Stimulated activated naive CD8-positive, alpha-beta T cell treated with anti-CD3 and anti-CD28 coated beads, Interleukin-15, Interleukin-2, amounts not matched to agents 100 ng/mL and 50 ng/mL, for 24 hours (primary cell): ENCODE measurements around the gene LCN9.

ENCODE experiments used
- H3K27ac Mint-ChIP-seq: one replicate; pipeline ENCODE4 v1.8.0; 2021; ENCODE audit warnings: mild to moderate bottlenecking, mixed read lengths
- H3K27me3 Mint-ChIP-seq: one replicate; pipeline ENCODE4 v1.8.0; 2021; ENCODE audit warnings: mixed read lengths
- H3K36me3 Mint-ChIP-seq: one replicate; pipeline ENCODE4 v1.8.0; 2021; ENCODE audit warnings: low read depth, mixed read lengths
- H3K4me1 Mint-ChIP-seq: one replicate; pipeline ENCODE4 v1.8.0; 2021; ENCODE audit warnings: low read depth, mixed read lengths
- H3K4me3 Mint-ChIP-seq: one replicate; pipeline ENCODE4 v1.8.0; 2021; ENCODE audit warnings: mild to moderate bottlenecking, mixed read lengths
- H3K9me3 Mint-ChIP-seq: one replicate; pipeline ENCODE4 v1.8.0; 2021; ENCODE audit warnings: mixed read lengths

The LCN9 gene

GRCh38 chr9:135708164-135708563 is 45.1 kb downstream of the LCN9 start:
- peaks cover 8% of the 10 kb centered on the region for H3K27me3 Mint-ChIP-seq
- H3K9me3 Mint-ChIP-seq = no peaks in the 10 kb centered on the region
- no peak overlapping the region for H3K4me3 Mint-ChIP-seq
- H3K36me3 Mint-ChIP-seq = no peaks in the 10 kb centered on the region
- no peak overlapping the region for H3K27ac Mint-ChIP-seq
- H3K4me1 Mint-ChIP-seq = no peaks in the 10 kb centered on the region

- no peak overlapping the region for H3K4me3 Mint-ChIP-seq
- peaks cover 4% of the 10 kb centered on the region for H3K4me1 Mint-ChIP-seq
- H3K36me3 Mint-ChIP-seq = no peaks in the 10 kb centered on the region
- no peaks in the 10 kb centered on the region for H3K9me3 Mint-ChIP-seq
- H3K27ac Mint-ChIP-seq = no peak overlapping the region
- peaks cover 24% of the 10 kb centered on the region for H3K27me3 Mint-ChIP-seq
Observed at GRCh38 chr9:135711391-135711790, 48.3 kb downstream of the LCN9 start.

- Mint-ChIP-seq H3K36me3 (no peaks in the 10 kb centered on the region), H3K9me3 (no peaks in the 10 kb centered on the region), H3K27ac (no peak overlapping the region), H3K4me1 (peaks cover 4% of the 10 kb centered on the region), H3K4me3 (no peak overlapping the region), H3K27me3 (peaks cover 29% of the 10 kb centered on the region)
Observed at GRCh38 chr9:135711881-135712280, 48.8 kb downstream of the LCN9 start.

- no peaks in the 10 kb centered on the region for H3K9me3 Mint-ChIP-seq
- H3K36me3 Mint-ChIP-seq = no peaks in the 10 kb centered on the region
- peaks cover 32% of the 10 kb centered on the region for H3K27me3 Mint-ChIP-seq
- H3K4me1 Mint-ChIP-seq = peaks cover 4% of the 10 kb centered on the region
- no peak overlapping the region for H3K4me3 Mint-ChIP-seq
- H3K27ac Mint-ChIP-seq = no peak overlapping the region
Observed at GRCh38 chr9:135712613-135713295, 49.6 kb downstream of the LCN9 start.

- Mint-ChIP-seq H3K36me3 (no peaks in the 10 kb centered on the region), H3K27me3 (peaks cover 32% of the 10 kb centered on the region)
Observed at GRCh38 chr9:135714242-135715055, 51.3 kb downstream of the LCN9 start.

GRCh38 chr9:135715056-135715595 is 52.0 kb downstream of the LCN9 start:
- Mint-ChIP-seq H3K4me1 (peaks cover 4% of the 10 kb centered on the region), H3K36me3 (no peaks in the 10 kb centered on the region), H3K4me3 (no peak overlapping the region), H3K27me3 (peaks cover 32% of the 10 kb centered on the region), H3K27ac (no peak overlapping the region), H3K9me3 (no peaks in the 10 kb centered on the region)

More at GRCh38 chr9:135714242-135715055, 51.3 kb downstream of the LCN9 start:
- H3K4me1 Mint-ChIP-seq = peaks cover 4% of the 10 kb centered on the region
- no peaks in the 10 kb centered on the region for H3K9me3 Mint-ChIP-seq
- H3K4me3 Mint-ChIP-seq = no peak overlapping the region
- no peak overlapping the region for H3K27ac Mint-ChIP-seq

- Mint-ChIP-seq H3K36me3 (no peaks in the 10 kb centered on the region), H3K9me3 (no peaks in the 10 kb centered on the region), H3K27me3 (peaks cover 32% of the 10 kb centered on the region), H3K27ac (no peak overlapping the region), H3K4me1 (peaks cover 4% of the 10 kb centered on the region), H3K4me3 (no peak overlapping the region)
Observed at GRCh38 chr9:135716045-135716444, 52.9 kb downstream of the LCN9 start.
